Measurements from ENCODE around the gene SLC38A3.

DNA sequence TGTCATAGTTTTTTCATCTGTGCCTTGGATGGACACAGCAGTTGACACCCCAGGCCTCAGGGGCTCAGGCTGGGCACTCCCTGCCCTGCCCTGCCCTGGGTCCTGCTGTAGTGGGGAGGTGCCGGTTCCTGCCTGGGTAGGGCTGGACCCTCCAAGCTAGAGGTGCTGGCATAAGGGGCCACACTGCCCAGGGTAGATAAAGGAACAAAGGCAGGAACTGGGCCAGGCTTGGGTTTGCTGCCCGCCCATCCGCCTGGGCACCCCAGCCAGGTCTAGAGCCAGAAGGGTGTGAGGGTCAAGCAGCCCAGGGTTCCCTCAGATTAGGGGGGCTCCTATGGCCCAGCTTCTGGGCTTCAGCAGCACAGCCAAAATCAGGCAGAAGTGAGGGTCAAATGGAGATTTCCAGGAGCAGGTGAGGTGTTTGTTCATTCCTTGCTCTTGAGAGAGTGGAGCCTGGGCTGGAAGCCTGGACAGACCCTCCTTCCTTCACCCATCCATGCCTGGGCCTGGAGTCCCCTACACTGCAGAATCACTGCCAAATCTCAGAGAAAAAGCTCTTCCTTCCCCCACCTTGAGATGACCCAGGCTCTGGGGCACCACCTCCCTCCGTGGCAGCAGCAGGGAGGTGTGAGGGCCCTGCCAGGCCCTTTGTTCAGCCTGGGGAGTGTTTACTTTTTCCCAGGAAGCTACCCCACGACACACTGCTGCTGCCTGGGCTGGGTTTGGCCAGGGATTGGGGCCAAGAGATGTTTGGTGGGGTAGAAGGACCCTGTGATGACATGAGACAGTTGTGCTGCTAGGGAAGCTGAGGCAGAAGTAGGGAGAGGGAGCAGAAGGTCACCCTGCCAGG is 42.8 kb upstream of the SLC38A3 start:
- no peak for TF ChIP-seq POLR2AphosphoS5 (IDR thresholded peaks at IDR 0.05; ENCODE audit: low read depth, low read length)
- TF ChIP-seq, protein P1, sequence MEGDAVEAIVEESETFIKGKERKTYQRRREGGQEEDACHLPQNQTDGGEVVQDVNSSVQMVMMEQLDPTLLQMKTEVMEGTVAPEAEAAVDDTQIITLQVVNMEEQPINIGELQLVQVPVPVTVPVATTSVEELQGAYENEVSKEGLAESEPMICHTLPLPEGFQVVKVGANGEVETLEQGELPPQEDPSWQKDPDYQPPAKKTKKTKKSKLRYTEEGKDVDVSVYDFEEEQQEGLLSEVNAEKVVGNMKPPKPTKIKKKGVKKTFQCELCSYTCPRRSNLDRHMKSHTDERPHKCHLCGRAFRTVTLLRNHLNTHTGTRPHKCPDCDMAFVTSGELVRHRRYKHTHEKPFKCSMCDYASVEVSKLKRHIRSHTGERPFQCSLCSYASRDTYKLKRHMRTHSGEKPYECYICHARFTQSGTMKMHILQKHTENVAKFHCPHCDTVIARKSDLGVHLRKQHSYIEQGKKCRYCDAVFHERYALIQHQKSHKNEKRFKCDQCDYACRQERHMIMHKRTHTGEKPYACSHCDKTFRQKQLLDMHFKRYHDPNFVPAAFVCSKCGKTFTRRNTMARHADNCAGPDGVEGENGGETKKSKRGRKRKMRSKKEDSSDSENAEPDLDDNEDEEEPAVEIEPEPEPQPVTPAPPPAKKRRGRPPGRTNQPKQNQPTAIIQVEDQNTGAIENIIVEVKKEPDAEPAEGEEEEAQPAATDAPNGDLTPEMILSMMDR (IDR thresholded peaks at IDR 0.05): no peak
- no peak for TF ChIP-seq TCF7L2 (IDR thresholded peaks at IDR 0.05; ENCODE audit: low read depth, low read length)
- TF ChIP-seq, protein P2, sequence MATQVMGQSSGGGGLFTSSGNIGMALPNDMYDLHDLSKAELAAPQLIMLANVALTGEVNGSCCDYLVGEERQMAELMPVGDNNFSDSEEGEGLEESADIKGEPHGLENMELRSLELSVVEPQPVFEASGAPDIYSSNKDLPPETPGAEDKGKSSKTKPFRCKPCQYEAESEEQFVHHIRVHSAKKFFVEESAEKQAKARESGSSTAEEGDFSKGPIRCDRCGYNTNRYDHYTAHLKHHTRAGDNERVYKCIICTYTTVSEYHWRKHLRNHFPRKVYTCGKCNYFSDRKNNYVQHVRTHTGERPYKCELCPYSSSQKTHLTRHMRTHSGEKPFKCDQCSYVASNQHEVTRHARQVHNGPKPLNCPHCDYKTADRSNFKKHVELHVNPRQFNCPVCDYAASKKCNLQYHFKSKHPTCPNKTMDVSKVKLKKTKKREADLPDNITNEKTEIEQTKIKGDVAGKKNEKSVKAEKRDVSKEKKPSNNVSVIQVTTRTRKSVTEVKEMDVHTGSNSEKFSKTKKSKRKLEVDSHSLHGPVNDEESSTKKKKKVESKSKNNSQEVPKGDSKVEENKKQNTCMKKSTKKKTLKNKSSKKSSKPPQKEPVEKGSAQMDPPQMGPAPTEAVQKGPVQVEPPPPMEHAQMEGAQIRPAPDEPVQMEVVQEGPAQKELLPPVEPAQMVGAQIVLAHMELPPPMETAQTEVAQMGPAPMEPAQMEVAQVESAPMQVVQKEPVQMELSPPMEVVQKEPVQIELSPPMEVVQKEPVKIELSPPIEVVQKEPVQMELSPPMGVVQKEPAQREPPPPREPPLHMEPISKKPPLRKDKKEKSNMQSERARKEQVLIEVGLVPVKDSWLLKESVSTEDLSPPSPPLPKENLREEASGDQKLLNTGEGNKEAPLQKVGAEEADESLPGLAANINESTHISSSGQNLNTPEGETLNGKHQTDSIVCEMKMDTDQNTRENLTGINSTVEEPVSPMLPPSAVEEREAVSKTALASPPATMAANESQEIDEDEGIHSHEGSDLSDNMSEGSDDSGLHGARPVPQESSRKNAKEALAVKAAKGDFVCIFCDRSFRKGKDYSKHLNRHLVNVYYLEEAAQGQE (IDR thresholded peaks at IDR 0.05; ENCODE audit: insufficient read depth in 1 of 2, low read depth in 2 of 2, low read length in 1 of 2): no peak
- TF ChIP-seq SIN3A (IDR thresholded peaks at IDR 0.05; ENCODE audit: borderline replicate concordance, insufficient read depth, low read depth, low read length): no peak

All from Panc1 (cell line).